Subcutaneous adipose tissue (tissue), 4 donors: ENCODE measurements around the gene ADGRE3. TPM values are rescaled to one million over a fixed set of nuclear protein-coding genes. Genes with fewer than 3 reads are reported as not detected.

Source experiments
- CTCF ChIP-seq: fragments of 450-650 bp; IDR thresholded peaks from one replicate; pipeline ENCODE4 v1.5.1; 2016; ENCODE audit warnings: low read depth, mild to moderate bottlenecking, control low read depth, antibody characterized with exemption, moderate library complexity
- total RNA-seq, 4 donors: library from RNA; depleted of rRNA; stranded (reverse); fragments of >200 nt; gene quantifications; one replicate each; pipeline ENCODE4 v1.1.0, GENCODE V29; 2016

The ADGRE3 gene
- under 1 TPM in 2 of 4 donors, not detected in 2; 0.34 to 0.38 TPM for total RNA-seq

- no peak for TF ChIP-seq CTCF
Measured at GRCh38 chr19:14674764-14675163, at the start of gene ADGRE3. ADGRE3 (minus strand) TSS chr19:14674844; CDS start chr19:14674770, 74 bp downstream.

- TF ChIP-seq CTCF, result no peak
Measured at GRCh38 chr19:14722127-14722526, 47.5 kb upstream of the ADGRE3 start.

GRCh38 chr19:14719162-14719561 lies 44.5 kb upstream of the ADGRE3 start:
- no peak for TF ChIP-seq CTCF

GRCh38 chr19:14718522-14719116 lies 44.0 kb upstream of the ADGRE3 start:
- no peak for TF ChIP-seq CTCF

- no peak for TF ChIP-seq CTCF
Measured at GRCh38 chr19:14715841-14716240, 41.2 kb upstream of the ADGRE3 start.

- TF ChIP-seq CTCF, result no peak
Measured at GRCh38 chr19:14704450-14704849, 29.8 kb upstream of the ADGRE3 start.

- TF ChIP-seq CTCF, result no peak
Measured at GRCh38 chr19:14703833-14704232, 29.2 kb upstream of the ADGRE3 start.
